Suppressor macrophage treated with lipopolysaccharide for 1 hour (primary cell): ENCODE results near the gene PGAP6.
A peak's percentile ranks its signal among the peaks of the same experiment; 100 is the strongest.
"Not testable (repeated sequence)": the region's sequence is repeated elsewhere in the genome, so short reads cannot be mapped to it uniquely, and the experiment has no call there.

Experiments
- DNase-seq, 3 donors: peaks; one replicate each; pipeline ENCODE4 v3.0.0-alpha.2; 2020 to 2022

The PGAP6 gene

GRCh38 chr16:400061-400591 lies 18.3 kb upstream of the PGAP6 start:
- DNase-seq, result no peak

- no peak for DNase-seq
Measured at GRCh38 chr16:399340-400019, 17.7 kb upstream of the PGAP6 start.

- DNase-seq, result no peak
Measured at GRCh38 chr16:398561-399339, 17.0 kb upstream of the PGAP6 start.

GRCh38 chr16:397736-398332 lies 16.1 kb upstream of the PGAP6 start:
- DNase-seq, result peak; percentile 59 to 79 (median 66)

DNA sequence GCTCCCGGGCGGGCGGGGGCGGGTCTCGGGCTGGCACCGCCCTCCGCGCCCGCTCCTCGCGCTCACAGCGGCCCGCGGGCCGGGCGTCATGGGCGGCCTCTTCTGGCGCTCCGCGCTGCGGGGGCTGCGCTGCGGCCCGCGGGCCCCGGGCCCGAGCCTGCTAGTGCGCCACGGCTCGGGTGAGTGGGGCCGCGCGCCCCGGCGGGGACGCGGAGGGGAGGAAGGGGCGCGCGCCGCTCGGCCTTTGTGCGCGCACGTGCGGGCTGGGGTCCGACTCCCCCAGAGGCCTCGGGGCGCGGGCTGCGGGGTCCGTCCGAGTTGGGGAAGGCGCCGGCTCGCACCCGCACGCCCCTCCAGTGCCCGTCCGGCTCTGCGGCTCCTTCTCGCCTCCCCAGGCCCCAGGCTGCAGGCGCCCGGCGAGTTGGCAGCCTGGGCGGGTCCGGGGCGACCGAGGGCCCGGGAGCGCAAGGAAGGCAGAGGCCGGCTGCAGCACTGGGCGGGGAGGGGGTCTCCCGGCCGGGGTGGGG lies 15.4 kb upstream of the PGAP6 start, which contains the start of gene NME4:
Gene NME4, plus strand, starts transcription at position 65 of the 527 bp plus-strand sequence. Its CDS starts 24 bp downstream, at position 89.
- peak; percentile 40 to 69 (median 53) for DNase-seq

GRCh38 chr16:396605-397004 lies 14.8 kb upstream of the PGAP6 start:
- DNase-seq, result peak; percentile 47 to 74 (median 60)

GRCh38 chr16:396199-396598 lies 14.4 kb upstream of the PGAP6 start:
- DNase-seq, result no peak

DNA sequence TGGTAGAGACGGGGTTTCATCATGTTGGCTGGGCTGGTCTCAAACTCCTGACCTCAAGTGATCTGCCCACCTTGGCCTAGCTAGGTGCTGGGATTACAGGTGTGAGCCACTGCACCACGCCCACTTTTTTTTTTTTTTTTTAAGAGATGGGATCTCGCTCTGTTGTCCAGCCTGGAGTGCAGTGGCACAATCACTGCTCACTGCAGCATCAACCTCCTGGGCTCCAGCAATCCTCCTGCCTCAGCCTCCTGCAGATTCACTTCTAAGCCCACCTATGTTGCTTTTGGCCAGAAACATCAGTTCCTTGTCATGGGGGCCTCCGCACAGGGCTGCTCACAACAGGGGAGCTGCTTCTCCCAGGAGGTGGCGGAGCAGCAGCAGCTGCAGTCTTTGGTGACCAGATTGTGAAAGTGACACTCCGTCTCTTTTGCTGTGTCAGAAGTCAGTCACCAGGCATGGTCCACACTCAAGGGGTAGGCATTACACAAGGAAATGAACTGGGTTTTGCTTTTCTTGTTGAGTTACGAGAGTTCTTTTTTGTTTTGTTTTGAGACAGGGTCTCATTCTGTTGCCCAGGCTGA lies 10.8 kb upstream of the PGAP6 start:
- peak; percentile 46 to 76 (median 68) for DNase-seq

DNA sequence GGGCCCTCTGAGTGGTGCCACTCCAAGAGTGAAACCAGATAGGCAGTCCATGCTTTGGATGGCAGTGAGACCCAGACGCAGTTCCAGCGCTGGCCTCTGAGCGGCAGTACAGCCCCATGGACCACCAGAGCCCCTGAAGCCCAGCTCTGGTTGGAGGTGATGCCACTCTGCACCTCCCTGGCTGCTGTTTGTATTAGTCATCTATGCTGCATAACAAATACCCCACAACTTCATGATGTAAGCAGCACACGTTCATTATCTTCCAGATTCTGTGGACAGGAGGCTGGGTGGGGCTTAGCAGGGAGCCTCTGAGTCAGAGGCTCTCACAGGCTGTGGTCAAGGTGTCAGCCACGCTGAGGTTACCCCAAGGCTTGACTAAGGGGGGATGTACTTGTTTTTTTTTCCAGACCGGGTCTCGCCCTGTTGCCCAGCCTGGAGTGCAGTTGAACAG lies 10.1 kb upstream of the PGAP6 start:
- DNase-seq, result peak; percentile 66 to 75 (median 68)

GRCh38 chr16:389352-389751 lies 7.6 kb upstream of the PGAP6 start:
- DNase-seq, result no peak

GRCh38 chr16:387761-388666 lies 6.2 kb upstream of the PGAP6 start:
- not testable (repeated sequence) for DNase-seq

GRCh38 chr16:386641-387156 lies 4.9 kb upstream of the PGAP6 start:
- DNase-seq, result peak in 1 of 3 donors; percentile 43

GRCh38 chr16:383326-384051 lies 1.7 kb upstream of the PGAP6 start:
- peak; percentile 41 to 63 (median 51) for DNase-seq

DNA sequence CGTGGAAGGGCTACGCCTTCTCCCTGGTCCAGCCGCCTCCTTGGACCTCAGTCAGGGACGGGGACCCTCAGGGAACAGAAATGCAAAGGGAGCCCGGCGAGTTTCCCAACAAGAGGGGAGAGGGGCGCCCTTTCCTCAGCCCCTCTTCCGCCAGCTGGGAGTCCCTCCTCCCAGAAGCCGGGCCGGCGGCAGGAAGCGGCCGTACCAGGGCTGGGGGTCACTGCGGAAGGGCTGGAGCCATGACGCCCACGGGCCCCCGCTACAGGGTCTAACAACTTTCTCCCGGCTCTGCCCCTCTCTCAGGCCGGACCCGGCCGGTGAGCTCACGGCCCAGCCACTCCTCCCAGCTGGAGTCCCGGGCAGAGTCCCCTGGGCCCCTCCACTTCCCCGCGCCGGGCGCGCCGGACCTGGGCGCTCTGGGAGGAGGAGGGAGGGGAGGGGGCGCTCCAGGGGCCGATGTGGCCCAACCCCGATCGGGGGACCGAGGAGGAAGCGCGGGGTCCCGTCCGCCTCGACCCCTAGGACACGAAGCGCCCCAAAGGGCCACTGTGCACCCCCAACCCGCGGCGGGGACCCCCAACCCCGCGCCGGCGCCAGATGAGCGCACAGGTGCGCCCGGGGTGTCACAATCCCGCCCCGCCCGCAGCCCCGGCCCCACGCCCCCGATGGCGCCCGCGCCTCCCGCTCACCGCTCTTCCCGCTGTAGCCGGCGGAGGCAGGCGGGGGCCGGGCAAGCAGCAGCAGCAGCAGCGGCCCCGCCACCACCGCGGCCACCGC lies 578 bp downstream of the PGAP6 start:
- peak; percentile 24 to 52 (median 35) for DNase-seq

DNA sequence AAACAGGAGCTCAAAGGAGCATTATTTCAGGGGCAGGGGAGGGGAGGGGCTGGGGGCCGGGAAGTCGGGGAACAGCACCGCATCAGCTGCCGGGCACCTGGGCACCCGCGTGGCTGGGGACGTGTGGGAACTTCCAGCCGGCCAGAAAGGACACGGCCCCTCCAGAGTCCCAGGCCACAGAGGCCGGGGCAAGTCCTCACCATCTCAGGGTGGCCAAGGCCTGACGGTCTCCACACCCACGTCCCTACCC lies 1.1 kb downstream of the PGAP6 start:
- peak; percentile 40 to 51 (median 42) for DNase-seq

GRCh38 chr16:379961-380761 lies 1.6 kb downstream of the PGAP6 start:
- DNase-seq, result no peak

GRCh38 chr16:379183-379960 lies 2.4 kb downstream of the PGAP6 start:
- DNase-seq, result no peak

DNA sequence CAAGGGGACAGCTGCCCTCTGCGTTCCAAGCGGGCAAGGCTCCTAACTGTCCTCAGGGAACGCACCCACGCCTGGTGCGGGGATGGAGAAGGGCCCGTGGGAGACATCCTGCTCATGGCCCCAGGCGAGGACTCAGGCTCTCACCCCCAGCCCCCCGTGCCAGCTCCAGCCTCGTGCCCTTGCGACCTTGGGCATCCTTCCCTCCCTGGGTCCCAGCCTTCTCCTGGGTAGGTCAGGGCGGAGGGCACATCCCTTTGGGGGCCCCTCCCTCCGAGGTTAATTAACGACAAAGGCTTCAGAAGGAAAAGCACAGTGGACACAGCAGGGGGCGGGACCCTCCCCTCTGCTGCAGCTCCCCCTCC lies 3.0 kb downstream of the PGAP6 start:
- DNase-seq, result no peak
